Activated naive CD8-positive, alpha-beta T cell treated with anti-CD3 and anti-CD28 coated beads for 36 hours (primary cell): ENCODE results near the gene KLHDC1. TPM values are rescaled to one million over a fixed set of nuclear protein-coding genes. Genes with fewer than 3 reads are reported as not detected.
"Not testable (repeated sequence)": the region's sequence is repeated elsewhere in the genome, so short reads cannot be mapped to it uniquely, and the experiment has no call there.

Source experiments
- DNase-seq: peaks from one replicate; pipeline ENCODE4 v3.0.0; 2021
- H3K27ac Mint-ChIP-seq: one replicate; pipeline ENCODE4 v1.8.0; 2022; ENCODE audit warnings: mild to moderate bottlenecking, moderate library complexity, mixed read lengths
- H3K27me3 Mint-ChIP-seq: one replicate; pipeline ENCODE4 v1.8.0; 2022; ENCODE audit warnings: mild to moderate bottlenecking, mixed read lengths
- H3K36me3 Mint-ChIP-seq: one replicate; pipeline ENCODE4 v1.8.0; 2021; ENCODE audit warnings: mild to moderate bottlenecking, mixed read lengths
- H3K4me1 Mint-ChIP-seq: one replicate; pipeline ENCODE4 v1.8.0; 2021; ENCODE audit warnings: mixed read lengths
- H3K4me3 Mint-ChIP-seq: one replicate; pipeline ENCODE4 v1.8.0; 2022; ENCODE audit warnings: mild to moderate bottlenecking, moderate library complexity, mixed read lengths
- H3K9me3 Mint-ChIP-seq: one replicate; pipeline ENCODE4 v1.8.0; 2022; ENCODE audit warnings: mixed read lengths
- total RNA-seq, 2 experiments: library from RNA; stranded (reverse); gene quantifications; one replicate each; pipeline ENCODE4 v1.2.3, GENCODE V29; 2021

Gene KLHDC1
- total RNA-seq, 2 experiments from 2014 or later: 1.1 to 1.2 TPM

DNA sequence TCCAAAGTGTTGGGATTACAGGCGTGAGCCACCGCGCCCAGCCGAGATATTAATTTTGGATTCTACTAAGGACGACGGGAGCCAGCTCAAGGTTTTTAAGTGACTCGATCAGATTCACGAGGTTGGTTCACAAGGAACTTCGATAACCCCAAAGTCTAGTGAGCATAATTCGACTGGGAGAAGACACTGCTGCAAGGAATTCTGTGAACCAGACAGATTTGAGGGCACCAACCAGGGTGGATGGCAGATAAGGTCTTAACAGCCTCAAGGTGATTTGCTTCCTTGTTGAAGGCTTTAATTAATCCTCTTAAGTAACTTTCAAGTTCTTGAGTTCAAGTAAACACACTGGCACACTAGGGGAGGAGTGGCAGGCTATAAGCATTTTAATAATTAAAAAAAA lies 73.9 kb downstream of the KLHDC1 start:
- Mint-ChIP-seq H3K4me3 (peak overlapping the region; percentile 91), H3K9me3 (no peaks in the 10 kb centered on the region), H3K4me1 (peaks cover 32% of the 10 kb centered on the region), H3K27me3 (no peaks in the 10 kb centered on the region), H3K36me3 (peaks cover 2% of the 10 kb centered on the region), H3K27ac (peak overlapping the region; percentile 99)
- DNase-seq: no peak

DNA sequence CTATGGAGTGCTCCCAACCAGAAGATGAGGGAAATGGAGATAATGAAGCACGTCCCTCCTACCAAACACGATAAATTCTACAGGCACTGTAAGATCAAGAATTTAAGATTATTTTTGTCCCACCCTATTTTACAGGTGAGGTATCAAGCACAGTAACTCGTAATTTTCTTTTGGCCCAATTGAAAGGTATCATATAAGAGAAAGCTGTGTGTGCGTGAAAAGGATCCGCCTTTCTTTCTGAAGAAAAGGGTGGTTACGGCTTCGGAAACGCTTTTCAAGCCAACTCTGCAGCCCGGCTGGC lies 74.3 kb downstream of the KLHDC1 start:
- Mint-ChIP-seq H3K27ac (peak overlapping the region; percentile 99), H3K36me3 (peaks cover 2% of the 10 kb centered on the region), H3K4me3 (peak overlapping the region; percentile 91), H3K9me3 (no peaks in the 10 kb centered on the region), H3K27me3 (no peaks in the 10 kb centered on the region), H3K4me1 (peaks cover 32% of the 10 kb centered on the region)
- DNase-seq: no peak

DNA sequence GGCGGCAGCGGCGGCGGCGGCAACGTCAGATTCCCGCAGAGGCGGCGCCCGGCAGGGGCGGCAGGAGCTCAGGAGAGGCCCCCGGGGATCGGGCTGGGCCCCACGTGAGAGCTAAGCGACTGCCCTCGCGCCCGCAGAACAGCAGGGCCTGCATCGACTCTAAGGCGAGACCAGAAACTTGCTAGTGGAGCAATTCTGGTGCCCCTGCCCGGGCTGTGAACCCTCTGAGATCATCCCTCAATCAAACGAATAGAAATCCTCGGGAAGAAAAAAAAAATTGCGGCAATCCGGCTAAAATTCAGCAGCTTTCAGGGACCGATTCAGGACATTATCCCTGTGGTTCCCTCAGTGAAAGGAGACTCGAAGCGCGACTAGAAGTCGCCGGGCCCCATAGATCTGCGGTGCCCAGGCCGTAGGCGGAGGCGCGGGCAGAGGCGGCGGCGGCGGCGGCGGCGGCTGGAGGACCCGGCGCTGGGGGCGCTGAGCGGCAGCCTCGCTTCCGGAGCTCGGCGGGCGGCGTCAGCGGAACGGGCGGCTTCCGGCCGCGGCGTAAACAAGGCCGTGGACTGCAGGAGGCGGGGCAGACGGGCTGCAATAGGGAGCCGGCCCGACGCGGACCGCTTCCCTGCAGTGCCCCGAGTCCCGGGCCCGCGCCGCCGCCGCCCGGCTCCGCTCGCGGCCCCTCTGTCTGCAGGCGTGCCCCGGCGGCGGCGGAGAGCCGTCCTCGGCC lies 74.8 kb downstream of the KLHDC1 start, which contains the start of gene KLHDC2:
TSS of gene KLHDC2 (plus strand) at position 583 of the 730 bp plus-strand sequence. CDS start 316 bp downstream, outside the sequence.
- Mint-ChIP-seq H3K4me3 (peak within 1 kb of the TSS; percentile 96), H3K27me3 (no peaks in the 10 kb centered on the region), H3K27ac (peak within 1 kb of the TSS; percentile 99), H3K36me3 (peaks cover 2% of the 10 kb centered on the region), H3K4me1 (peaks cover 34% of the 10 kb centered on the region), H3K9me3 (no peaks in the 10 kb centered on the region)
- DNase-seq: peak; percentile 93

DNA sequence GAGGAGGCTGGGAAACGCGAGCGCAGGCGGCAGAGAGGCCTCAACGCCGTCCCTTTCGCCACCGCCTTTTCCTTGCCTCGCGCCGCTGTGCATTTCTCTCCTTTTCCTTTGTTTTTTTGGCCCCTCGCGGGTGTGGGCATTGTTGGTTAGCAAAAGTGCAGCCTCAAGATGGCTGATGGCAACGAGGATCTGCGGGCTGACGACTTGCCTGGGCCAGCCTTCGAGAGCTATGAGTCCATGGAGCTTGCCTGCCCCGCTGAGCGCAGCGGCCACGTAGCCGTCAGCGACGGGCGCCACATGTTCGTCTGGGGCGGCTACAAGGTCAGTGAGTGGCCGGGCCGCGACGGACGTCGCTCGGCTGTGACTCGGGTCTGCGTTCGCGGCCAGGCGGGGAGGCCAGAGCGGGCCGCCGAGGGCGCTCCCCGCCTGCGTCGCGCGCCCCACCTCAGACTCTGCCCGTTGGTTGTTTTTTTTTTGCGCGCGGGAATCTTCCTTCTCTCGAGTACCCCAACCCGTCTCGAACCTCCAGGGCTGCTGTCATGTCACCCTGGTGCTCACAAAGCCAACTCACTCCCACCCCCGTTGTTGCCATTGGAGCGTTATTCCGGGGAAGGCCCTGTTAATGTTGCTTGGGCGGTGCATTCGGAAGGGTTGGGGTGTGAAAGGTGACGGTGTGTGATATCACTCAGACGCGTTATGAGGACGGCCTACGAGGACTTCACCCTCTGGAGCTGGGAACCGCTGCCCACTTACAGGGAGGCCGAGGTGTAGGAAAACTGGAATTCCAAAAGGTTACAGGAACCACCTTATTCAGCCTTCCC lies 75.6 kb downstream of the KLHDC1 start:
- H3K27me3 Mint-ChIP-seq: no peaks in the 10 kb centered on the region
- H3K4me1 Mint-ChIP-seq: peaks cover 34% of the 10 kb centered on the region
- H3K36me3 Mint-ChIP-seq: peaks cover 2% of the 10 kb centered on the region
- no peaks in the 10 kb centered on the region for H3K9me3 Mint-ChIP-seq
- H3K27ac Mint-ChIP-seq: peak overlapping the region; percentile 98
- H3K4me3 Mint-ChIP-seq: peak overlapping the region; percentile 96
- peak; percentile 79 for DNase-seq

DNA sequence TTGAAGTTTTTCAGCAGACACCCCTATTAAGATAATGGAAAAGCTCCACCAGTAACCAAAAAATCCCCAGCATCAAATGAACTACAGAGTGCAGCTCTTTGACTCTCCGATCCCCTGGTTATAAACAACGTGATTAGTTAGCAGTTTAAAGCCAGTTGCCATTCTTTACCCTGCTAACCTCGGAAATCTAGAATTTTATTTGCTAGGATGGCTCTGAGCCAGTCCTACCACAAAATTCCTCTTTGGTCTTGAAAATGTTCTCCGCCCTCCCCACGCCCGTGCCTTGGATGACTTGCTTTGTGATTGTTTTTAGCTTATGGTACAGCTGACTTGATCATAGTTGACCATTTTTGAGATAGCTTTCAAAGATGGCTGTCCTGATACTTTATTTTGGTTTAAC lies 76.3 kb downstream of the KLHDC1 start:
- H3K27ac Mint-ChIP-seq: peak overlapping the region; percentile 98
- H3K9me3 Mint-ChIP-seq: no peaks in the 10 kb centered on the region
- H3K4me3 Mint-ChIP-seq: peak overlapping the region; percentile 96
- no peaks in the 10 kb centered on the region for H3K27me3 Mint-ChIP-seq
- peaks cover 34% of the 10 kb centered on the region for H3K4me1 Mint-ChIP-seq
- H3K36me3 Mint-ChIP-seq: peaks cover 2% of the 10 kb centered on the region
- DNase-seq: no peak

DNA sequence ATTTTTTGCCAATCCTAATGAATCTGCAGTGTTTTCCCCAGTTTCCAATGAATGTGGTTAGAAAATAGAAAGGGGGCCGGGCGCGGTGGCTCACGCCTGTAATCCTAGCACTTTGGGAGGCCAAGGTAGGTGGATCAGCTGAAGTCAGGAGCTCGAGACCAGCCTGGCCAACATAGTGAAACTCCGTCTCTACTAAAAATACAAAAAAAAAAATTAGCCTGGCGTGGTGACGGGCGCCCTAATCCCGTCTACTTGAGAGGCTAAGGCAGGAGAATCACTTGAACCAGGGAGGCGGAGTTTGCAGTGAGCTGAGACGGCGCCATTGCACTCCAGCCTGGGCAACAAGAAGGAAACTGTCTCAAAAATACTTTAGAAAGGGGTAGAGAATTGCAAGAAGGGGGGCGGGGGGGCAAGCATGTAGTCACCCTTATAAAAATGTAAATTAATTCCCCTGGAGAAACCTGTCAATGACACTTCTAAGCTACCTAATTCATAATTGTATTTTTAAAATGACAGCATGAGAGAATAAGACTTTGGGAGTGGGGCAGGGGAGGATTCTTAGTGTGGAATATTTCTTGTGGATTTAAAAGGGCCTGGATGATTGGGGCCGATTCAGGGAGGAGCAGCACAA lies 76.8 kb downstream of the KLHDC1 start:
- Mint-ChIP-seq H3K9me3 (no peaks in the 10 kb centered on the region), H3K27me3 (no peaks in the 10 kb centered on the region), H3K4me1 (peaks cover 34% of the 10 kb centered on the region), H3K36me3 (peaks cover 5% of the 10 kb centered on the region), H3K27ac (peak overlapping the region; percentile 98), H3K4me3 (peak overlapping the region; percentile 96)
- no peak for DNase-seq

DNA sequence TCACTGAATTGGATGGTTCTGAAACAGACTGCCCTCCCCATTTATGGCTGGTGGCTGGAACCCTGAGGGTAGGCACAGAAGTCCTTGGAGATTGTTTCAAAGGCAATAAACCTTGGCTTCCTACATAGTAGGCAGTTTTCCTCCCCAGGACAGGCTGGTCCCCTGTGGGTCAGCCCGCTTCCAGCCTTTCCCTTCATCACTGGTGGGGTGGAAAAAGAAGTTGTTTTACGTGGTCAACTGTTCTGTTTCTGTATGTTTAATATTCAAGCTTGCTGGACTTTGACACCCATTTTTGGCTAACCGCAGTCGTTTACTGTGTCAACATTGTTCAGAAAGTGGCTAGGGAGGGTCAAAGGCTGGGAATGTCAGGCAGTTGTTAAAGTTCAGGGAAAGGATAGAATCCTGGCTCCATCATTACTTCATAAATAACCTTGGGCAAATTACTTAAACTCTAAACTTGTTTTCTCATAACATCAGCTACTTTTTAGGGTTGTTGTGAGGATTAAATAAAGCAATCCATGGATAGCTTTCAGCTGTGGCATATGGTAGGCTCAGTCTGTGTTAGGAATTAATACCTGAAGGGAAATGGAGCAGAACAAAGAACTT lies 77.4 kb downstream of the KLHDC1 start:
- Mint-ChIP-seq H3K4me1 (peaks cover 37% of the 10 kb centered on the region), H3K36me3 (peaks cover 10% of the 10 kb centered on the region), H3K27me3 (no peaks in the 10 kb centered on the region), H3K27ac (no peak overlapping the region), H3K9me3 (no peaks in the 10 kb centered on the region), H3K4me3 (peak overlapping the region; percentile 96)
- no peak for DNase-seq

DNA sequence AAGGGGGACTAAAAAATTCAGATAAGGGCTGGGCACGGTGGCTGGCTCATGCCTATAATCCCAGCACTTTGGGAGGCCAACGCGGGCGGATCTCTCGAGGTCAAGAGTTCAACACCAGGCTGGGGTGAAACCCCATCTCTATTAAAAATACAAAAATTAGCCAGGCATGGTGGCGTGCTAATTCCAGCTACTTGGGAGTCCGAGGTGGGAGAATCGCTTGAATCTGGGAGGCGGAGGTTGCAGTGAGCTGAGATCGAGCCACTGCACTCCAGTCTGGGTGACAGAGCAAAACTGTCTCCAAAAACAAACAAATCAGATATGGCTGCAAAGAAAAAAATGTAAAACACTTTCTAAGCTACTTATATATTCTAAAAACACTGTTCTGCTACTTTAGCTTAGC lies 78.8 kb downstream of the KLHDC1 start:
- Mint-ChIP-seq H3K36me3 (peaks cover 15% of the 10 kb centered on the region), H3K4me1 (peaks cover 37% of the 10 kb centered on the region)
- H3K9me3 Mint-ChIP-seq, H3K27me3 Mint-ChIP-seq, H3K27ac Mint-ChIP-seq, H3K4me3 Mint-ChIP-seq, DNase-seq: not testable (repeated sequence)

DNA sequence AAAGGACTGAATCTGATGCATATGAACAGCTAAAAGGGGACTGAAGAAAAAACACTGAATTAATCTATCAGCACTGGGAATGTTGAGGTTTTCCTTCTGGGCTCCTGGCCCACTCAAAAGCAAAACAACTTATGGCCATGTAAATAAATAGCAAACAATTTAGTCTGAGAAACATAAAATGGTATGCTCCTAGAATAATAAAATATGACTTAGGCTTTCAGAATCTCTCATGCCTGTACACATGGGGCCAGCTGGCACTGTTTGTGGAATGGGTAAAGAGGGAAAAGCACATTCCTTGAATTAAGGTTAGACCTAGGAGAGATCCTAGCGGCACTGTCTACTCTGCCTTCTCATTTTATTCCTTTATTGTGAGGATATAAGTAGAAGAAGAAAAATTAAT lies 81.2 kb downstream of the KLHDC1 start:
- Mint-ChIP-seq H3K27me3 (no peaks in the 10 kb centered on the region), H3K4me3 (no peak overlapping the region), H3K27ac (no peak overlapping the region), H3K36me3 (peaks cover 13% of the 10 kb centered on the region), H3K4me1 (peaks cover 24% of the 10 kb centered on the region), H3K9me3 (no peaks in the 10 kb centered on the region)
- DNase-seq: no peak

DNA sequence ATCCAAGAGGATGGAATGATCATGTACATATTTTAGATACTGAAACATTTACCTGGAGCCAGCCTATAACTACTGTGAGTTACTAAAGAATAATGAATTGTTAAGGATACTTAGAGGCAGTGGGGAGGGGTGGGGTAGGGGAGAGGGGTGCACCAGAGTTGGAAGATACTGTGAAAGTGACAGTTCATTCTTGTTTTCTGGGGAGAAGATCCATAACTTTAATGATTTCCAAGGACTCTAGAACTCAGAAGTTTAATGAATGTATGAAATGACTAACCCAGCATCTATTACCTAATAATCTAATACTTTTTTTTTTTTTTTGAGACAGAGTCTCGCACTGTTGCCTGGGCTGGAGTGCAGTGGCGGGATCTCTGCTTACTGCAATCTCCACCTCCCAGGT lies 85.5 kb downstream of the KLHDC1 start:
- H3K27ac Mint-ChIP-seq: no peak overlapping the region
- no peak overlapping the region for H3K4me3 Mint-ChIP-seq
- no peak for DNase-seq
- H3K9me3 Mint-ChIP-seq: no peaks in the 10 kb centered on the region
- peaks cover 4% of the 10 kb centered on the region for H3K4me1 Mint-ChIP-seq
- H3K36me3 Mint-ChIP-seq: peaks cover 18% of the 10 kb centered on the region
- no peaks in the 10 kb centered on the region for H3K27me3 Mint-ChIP-seq

DNA sequence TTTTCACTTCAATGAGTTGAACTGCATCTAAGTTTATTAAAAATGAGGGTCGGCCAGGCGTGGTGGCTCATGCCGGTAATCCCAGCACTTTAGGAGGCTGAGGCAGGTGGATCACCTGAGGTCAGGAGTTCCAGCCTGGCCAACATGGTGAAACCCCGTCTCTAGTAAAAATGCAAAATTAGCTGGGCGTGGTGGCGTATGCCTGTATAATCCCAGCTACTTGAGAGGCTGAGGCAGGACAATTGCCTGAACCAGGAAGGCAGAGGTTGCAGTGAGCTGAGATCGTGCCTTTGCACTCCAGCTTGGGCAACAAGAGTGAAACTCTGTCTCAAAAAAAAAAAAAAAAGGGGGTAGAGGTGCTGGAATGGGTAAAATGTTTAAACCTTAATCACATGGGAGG lies 88.1 kb downstream of the KLHDC1 start:
- H3K27ac Mint-ChIP-seq: peak overlapping the region; percentile 4
- not testable (repeated sequence) for H3K9me3 Mint-ChIP-seq, H3K4me1 Mint-ChIP-seq, H3K36me3 Mint-ChIP-seq, H3K27me3 Mint-ChIP-seq, DNase-seq, H3K4me3 Mint-ChIP-seq

DNA sequence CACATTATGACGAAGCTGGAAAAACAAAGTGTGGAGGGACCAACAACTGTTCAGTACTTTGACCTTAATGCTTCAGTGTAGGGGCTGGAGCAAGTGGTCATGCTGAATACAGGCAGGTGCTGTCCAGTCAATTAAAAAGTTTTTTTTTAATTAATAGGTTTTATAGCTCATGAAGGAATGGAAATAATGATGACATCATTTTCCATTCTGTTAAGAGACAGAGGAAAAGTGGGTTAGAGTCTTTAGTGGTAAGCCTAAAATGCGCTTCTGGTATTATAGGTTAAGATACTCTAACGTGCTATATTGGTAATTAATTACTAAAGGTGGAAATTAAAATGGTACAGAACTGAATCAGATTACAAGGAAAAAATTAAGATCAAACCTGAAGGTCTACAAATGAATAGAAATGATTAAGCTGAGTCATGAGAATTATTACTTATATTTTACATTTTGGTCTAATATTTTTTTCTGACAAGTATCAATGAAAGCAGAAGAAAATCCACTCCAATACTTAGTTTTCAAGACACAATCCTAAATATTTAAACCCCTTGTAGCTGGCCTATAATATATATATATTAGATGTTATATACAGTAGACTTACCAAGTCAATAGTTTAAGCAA lies 90.6 kb downstream of the KLHDC1 start:
- Mint-ChIP-seq H3K9me3 (no peaks in the 10 kb centered on the region), H3K4me3 (no peak overlapping the region), H3K27ac (no peak overlapping the region), H3K4me1 (no peaks in the 10 kb centered on the region), H3K36me3 (peaks cover 6% of the 10 kb centered on the region), H3K27me3 (no peaks in the 10 kb centered on the region)
- DNase-seq: no peak

DNA sequence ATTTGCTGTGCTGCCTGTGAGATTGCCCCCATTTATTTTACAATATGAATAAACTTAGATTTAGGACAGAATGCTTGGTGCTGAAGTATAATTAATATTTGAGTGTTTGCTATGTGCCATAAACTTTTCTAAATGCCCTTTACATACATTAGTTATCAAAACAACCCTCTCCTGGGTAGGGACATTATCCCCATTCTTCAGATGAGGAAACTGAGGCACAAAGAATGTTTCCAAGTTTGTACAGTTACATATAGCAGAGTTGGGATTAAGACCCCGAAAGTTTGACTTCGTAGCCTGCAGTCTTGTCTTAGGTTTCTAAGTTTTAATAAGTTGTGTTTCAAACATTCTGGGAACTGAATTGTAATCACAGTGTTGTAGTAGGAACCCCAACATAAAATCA lies 93.4 kb downstream of the KLHDC1 start:
- Mint-ChIP-seq H3K4me1 (no peaks in the 10 kb centered on the region), H3K9me3 (no peaks in the 10 kb centered on the region), H3K27ac (no peak overlapping the region), H3K36me3 (peaks cover 15% of the 10 kb centered on the region), H3K4me3 (no peak overlapping the region), H3K27me3 (no peaks in the 10 kb centered on the region)
- DNase-seq: no peak

DNA sequence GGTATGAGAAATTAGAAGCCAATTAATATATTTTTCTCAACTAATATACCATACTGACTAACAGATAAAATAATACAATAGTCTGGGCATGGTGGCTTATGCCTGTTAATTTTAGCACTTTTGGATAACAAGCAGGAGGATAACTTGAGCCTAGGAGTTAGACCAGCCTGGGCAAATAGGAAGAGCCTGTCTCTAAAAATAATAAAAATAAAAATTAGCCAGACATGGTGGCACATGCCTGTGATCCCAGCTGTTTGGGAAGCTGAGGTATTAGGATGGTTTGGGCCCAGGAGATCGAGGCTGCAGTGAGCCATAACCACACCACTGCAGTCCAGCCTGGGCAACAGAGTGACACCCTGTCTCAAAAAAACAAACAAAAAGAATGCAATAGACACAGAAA lies 99.7 kb downstream of the KLHDC1 start:
- Mint-ChIP-seq H3K4me1 (peaks cover 5% of the 10 kb centered on the region), H3K27me3 (no peaks in the 10 kb centered on the region), H3K9me3 (no peaks in the 10 kb centered on the region), H3K27ac (peak overlapping the region; percentile 29), H3K36me3 (peaks cover 41% of the 10 kb centered on the region), H3K4me3 (no peak overlapping the region)
- DNase-seq: no peak

DNA sequence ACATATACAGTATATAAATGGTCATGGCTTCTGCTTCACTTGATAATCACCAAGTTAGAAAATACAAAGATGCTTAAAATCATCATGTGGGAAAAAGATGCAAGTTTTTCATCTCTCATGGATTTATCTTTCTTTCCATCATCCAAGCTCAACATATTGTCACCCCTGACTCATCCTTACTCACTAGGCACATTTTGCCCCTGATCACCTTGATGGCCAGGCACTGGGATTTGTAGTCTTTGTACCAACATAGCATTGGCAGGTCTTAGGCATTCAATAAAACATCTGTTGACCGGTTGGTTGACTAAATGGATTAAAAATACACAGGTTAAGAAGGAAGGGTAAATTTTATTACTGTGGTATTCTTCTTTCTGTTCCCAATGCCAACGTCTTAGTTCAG lies 103.1 kb downstream of the KLHDC1 start:
- peaks cover 35% of the 10 kb centered on the region for H3K36me3 Mint-ChIP-seq
- no peaks in the 10 kb centered on the region for H3K9me3 Mint-ChIP-seq
- no peak for DNase-seq
- no peaks in the 10 kb centered on the region for H3K27me3 Mint-ChIP-seq
- peaks cover 5% of the 10 kb centered on the region for H3K4me1 Mint-ChIP-seq
- peak overlapping the region; percentile 35 for H3K27ac Mint-ChIP-seq
- no peak overlapping the region for H3K4me3 Mint-ChIP-seq
